Measurements from ENCODE around the gene SDK2. TPM values are rescaled to one million over a fixed set of nuclear protein-coding genes. Genes with fewer than 3 reads are reported as not detected.

The SDK2 gene
- total RNA-seq, 1 donor from 2014 or later: 1.4 TPM

DNA sequence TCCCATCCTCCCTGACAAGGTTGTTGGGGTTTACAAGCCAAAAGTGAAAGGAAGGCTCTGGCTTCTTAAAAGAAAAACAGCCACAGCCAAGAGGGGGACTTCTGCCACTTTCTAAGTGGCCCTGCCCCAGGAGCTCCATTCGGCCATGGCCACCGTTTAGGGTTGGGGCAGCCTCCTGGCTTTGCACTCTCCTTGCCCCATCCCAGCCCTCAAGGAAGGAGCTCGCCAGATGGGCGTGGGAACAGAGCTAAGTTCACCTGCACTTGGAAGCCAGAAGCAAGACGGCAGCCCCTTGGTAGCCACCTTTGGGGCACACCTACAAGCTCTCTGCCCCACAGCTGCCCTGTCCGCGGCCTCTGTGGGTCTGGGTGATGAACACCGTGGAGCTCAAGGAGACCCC is 210.1 kb downstream of the SDK2 start:
- no peaks in the 10 kb centered on the region for H3K36me3 ChIP-seq
- intact Hi-C loops (cut with DNase I): no loop called here
- no peaks in the 10 kb centered on the region for H3K9me3 ChIP-seq
- H3K27ac ChIP-seq: no peak overlapping the region
- no peaks in the 10 kb centered on the region for H3K27me3 ChIP-seq (ENCODE audit: low read depth)
- no peak overlapping the region for H3K4me3 ChIP-seq
- DNase-seq (no peak), ATAC-seq (no peak)
- TF ChIP-seq, protein P1, sequence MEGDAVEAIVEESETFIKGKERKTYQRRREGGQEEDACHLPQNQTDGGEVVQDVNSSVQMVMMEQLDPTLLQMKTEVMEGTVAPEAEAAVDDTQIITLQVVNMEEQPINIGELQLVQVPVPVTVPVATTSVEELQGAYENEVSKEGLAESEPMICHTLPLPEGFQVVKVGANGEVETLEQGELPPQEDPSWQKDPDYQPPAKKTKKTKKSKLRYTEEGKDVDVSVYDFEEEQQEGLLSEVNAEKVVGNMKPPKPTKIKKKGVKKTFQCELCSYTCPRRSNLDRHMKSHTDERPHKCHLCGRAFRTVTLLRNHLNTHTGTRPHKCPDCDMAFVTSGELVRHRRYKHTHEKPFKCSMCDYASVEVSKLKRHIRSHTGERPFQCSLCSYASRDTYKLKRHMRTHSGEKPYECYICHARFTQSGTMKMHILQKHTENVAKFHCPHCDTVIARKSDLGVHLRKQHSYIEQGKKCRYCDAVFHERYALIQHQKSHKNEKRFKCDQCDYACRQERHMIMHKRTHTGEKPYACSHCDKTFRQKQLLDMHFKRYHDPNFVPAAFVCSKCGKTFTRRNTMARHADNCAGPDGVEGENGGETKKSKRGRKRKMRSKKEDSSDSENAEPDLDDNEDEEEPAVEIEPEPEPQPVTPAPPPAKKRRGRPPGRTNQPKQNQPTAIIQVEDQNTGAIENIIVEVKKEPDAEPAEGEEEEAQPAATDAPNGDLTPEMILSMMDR (IDR thresholded peaks at IDR 0.05): no peak
- H3K4me1 ChIP-seq: peaks cover 12% of the 10 kb centered on the region

DNA sequence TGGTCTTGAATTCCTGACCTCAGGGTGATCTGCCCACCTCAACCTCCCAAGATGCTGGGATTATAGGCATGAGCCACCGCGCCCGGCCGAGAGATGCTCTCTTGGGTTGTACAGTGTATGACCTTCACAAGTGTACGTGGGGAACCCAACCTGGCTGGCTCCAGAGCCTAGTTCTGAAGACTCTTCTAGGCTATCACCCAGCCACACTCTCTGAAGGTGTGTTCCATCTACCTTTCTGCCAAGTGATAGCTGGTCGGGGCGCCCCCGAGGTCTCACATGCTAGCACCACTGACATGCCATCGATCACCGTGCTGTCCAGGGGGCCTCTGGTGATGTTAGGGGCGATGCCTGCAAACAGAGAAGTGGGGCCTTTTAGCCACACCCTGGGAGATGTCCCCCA is 210.7 kb downstream of the SDK2 start:
- no peaks in the 10 kb centered on the region for H3K9me3 ChIP-seq
- DNase-seq: no peak
- H3K4me1 ChIP-seq: peaks cover 12% of the 10 kb centered on the region
- intact Hi-C loops (cut with DNase I): no loop called here
- no peak for ATAC-seq
- H3K27ac ChIP-seq: no peak overlapping the region
- TF ChIP-seq, protein P1 (IDR thresholded peaks at IDR 0.05): no peak
- no peak overlapping the region for H3K4me3 ChIP-seq
- no peaks in the 10 kb centered on the region for H3K36me3 ChIP-seq
- H3K27me3 ChIP-seq (ENCODE audit: low read depth): no peaks in the 10 kb centered on the region

DNA sequence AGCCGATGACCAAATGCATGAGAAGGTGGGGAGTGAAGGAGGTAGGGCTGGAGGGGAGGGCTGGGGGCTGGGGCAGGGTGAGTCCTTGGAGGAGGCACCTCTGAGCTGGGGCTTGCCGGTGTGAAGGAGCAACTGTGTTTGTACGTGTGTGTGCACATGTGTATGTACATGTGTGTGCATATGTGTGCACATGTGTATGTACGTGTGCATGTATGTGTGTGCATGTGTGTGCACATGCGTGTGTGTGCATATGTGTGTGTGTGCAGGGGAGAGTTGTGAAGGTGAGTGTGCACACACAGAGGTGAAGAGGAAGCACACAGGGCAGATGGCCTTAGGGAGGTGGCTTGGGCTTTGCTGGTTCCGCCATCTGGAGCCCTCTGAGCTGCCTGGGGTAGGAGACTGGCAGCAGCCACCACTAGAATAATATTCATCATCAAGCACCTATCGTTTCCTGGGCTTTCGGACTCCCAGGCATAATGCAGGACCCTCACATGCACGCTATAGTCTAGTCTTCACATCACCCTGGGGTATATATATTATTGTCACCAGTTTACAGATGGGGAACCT is 211.5 kb downstream of the SDK2 start:
- intact Hi-C loops (cut with DNase I): no loop called here
- DNase-seq: no peak
- no peak overlapping the region for H3K4me3 ChIP-seq

DNA sequence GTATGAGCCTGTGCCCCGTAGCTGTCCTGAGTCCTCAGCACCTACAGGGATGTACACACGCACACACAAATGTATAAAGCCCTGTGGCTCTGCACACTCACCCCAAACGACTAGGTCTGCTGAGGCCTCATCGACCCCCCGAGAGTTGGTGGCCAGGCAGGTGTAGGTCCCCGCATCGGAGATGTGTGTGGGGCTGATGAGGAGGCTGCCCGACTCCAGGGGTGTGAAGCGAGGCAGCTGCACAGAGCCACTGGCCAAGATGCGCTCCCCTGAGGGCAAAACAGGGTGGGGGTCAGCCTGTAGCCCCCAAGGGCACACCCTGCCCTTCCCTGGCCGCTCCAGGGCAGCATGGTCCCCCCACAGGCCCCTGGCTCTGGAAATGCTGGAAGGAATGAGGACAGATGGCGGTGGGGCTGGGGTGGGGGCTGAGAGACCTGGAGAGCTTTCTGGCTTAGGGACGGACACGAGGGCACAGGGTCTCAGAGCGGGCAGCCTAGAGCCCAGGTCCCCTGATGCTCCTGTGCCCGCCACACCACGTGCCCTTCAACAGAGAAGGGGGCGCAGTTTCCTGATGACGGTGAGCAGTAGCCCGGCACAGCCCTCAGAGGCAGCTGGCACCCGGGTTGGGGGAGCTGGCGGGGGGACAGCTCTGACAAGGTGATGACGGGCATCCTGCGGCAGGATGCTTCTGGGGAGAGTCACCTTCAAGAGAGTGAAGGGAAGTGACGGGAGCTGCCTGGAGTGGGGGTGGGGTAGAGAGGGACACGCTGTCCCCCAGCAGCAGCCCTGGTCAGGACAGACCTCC is 212.6 kb downstream of the SDK2 start:
- Histone ChIP-seq H3K27me3 (ENCODE audit: low read depth) (no peaks in the 10 kb centered on the region), H3K27ac (no peak overlapping the region), H3K4me1 (peaks cover 12% of the 10 kb centered on the region), H3K9me3 (no peaks in the 10 kb centered on the region), H3K36me3 (no peaks in the 10 kb centered on the region), H3K4me3 (no peak overlapping the region)
- intact Hi-C loops (cut with DNase I): no loop called here
- TF ChIP-seq, protein P1 (IDR thresholded peaks at IDR 0.05): no peak
- ATAC-seq: no peak
- DNase-seq: peak; percentile 24

More for the DNA sequence above, 211.5 kb downstream of the SDK2 start:
- Histone ChIP-seq H3K27me3 (ENCODE audit: low read depth) (no peaks in the 10 kb centered on the region), H3K27ac (no peak overlapping the region), H3K4me1 (peaks cover 12% of the 10 kb centered on the region), H3K9me3 (no peaks in the 10 kb centered on the region), H3K36me3 (no peaks in the 10 kb centered on the region)
- TF ChIP-seq, protein P1 (IDR thresholded peaks at IDR 0.05): no peak
- no peak for ATAC-seq

DNA sequence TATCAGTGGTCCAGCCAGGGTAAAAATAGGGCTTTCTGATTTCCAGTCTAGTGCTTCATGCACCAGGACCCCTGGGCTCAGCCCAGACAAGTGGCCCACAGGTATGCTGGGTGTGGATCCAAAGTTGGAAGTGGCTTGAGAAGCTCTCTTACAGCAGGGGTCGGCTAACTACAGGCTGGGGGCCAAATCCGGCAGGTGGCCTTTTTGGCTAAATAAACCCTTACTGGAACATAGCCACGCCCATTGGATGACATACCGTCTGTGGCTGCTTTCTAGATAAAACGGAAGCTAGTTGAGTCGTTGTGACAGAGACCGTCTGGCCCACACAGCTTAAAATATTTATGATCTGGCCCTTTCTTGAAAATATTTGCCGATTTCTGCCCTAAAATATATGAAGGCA is 213.4 kb downstream of the SDK2 start:
- intact Hi-C loops (cut with DNase I): no loop called here
- no peak overlapping the region for H3K4me3 ChIP-seq
- peaks cover 12% of the 10 kb centered on the region for H3K4me1 ChIP-seq
- TF ChIP-seq, protein P1 (IDR thresholded peaks at IDR 0.05): no peak
- no peaks in the 10 kb centered on the region for H3K9me3 ChIP-seq
- H3K36me3 ChIP-seq: no peaks in the 10 kb centered on the region
- H3K27ac ChIP-seq: no peak overlapping the region
- ATAC-seq (peak; percentile 60 to 64), DNase-seq (peak; percentile 61)
- H3K27me3 ChIP-seq (ENCODE audit: low read depth): no peaks in the 10 kb centered on the region
